Measurements from ENCODE around the gene MYO15B. TPM values are rescaled to one million over a fixed set of nuclear protein-coding genes. Genes with fewer than 3 reads are reported as not detected.
"Not testable (repeated sequence)": the region's sequence is repeated elsewhere in the genome, so short reads cannot be mapped to it uniquely, and the experiment has no call there.

Gene MYO15B
- polyA plus RNA-seq, 1 donor from 2014 or later: 2.4 TPM

- H3K27ac ChIP-seq (ENCODE audit: low read length): no peak overlapping the region
- H3K79me2 ChIP-seq (replicated peaks; ENCODE audit: insufficient read depth, low read length): no peaks in the 10 kb centered on the region
- H4K20me1 ChIP-seq (ENCODE audit: insufficient read depth): no peaks in the 10 kb centered on the region
- no peak overlapping the region for H3K4me3 ChIP-seq (ENCODE audit: low read length)
- TF ChIP-seq, protein P1, sequence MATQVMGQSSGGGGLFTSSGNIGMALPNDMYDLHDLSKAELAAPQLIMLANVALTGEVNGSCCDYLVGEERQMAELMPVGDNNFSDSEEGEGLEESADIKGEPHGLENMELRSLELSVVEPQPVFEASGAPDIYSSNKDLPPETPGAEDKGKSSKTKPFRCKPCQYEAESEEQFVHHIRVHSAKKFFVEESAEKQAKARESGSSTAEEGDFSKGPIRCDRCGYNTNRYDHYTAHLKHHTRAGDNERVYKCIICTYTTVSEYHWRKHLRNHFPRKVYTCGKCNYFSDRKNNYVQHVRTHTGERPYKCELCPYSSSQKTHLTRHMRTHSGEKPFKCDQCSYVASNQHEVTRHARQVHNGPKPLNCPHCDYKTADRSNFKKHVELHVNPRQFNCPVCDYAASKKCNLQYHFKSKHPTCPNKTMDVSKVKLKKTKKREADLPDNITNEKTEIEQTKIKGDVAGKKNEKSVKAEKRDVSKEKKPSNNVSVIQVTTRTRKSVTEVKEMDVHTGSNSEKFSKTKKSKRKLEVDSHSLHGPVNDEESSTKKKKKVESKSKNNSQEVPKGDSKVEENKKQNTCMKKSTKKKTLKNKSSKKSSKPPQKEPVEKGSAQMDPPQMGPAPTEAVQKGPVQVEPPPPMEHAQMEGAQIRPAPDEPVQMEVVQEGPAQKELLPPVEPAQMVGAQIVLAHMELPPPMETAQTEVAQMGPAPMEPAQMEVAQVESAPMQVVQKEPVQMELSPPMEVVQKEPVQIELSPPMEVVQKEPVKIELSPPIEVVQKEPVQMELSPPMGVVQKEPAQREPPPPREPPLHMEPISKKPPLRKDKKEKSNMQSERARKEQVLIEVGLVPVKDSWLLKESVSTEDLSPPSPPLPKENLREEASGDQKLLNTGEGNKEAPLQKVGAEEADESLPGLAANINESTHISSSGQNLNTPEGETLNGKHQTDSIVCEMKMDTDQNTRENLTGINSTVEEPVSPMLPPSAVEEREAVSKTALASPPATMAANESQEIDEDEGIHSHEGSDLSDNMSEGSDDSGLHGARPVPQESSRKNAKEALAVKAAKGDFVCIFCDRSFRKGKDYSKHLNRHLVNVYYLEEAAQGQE (IDR thresholded peaks at IDR 0.05; ENCODE audit: borderline replicate concordance): no peak
- no peaks in the 10 kb centered on the region for H3K36me3 ChIP-seq (ENCODE audit: insufficient read depth, low read length)
- H3K9ac ChIP-seq (ENCODE audit: low read length): no peak overlapping the region
- H3K9me3 ChIP-seq (ENCODE audit: low read length): no peaks in the 10 kb centered on the region
- no peaks in the 10 kb centered on the region for H3K9me2 ChIP-seq (ENCODE audit: insufficient read depth, low read length)
- no peak overlapping the region for H3K4me2 ChIP-seq (ENCODE audit: low read length)
- no peaks in the 10 kb centered on the region for H3F3A ChIP-seq (ENCODE audit: insufficient read depth, low read length, poor library complexity, severe bottlenecking)
- no peaks in the 10 kb centered on the region for H3K27me3 ChIP-seq (ENCODE audit: insufficient read depth, low read depth, low read length)
- no peak overlapping the region for H2AFZ ChIP-seq (ENCODE audit: low read depth, low read length)
These were observed 11.9 kb upstream of the MYO15B start for GRCh38 chr17:75575728-75576127.

DNA sequence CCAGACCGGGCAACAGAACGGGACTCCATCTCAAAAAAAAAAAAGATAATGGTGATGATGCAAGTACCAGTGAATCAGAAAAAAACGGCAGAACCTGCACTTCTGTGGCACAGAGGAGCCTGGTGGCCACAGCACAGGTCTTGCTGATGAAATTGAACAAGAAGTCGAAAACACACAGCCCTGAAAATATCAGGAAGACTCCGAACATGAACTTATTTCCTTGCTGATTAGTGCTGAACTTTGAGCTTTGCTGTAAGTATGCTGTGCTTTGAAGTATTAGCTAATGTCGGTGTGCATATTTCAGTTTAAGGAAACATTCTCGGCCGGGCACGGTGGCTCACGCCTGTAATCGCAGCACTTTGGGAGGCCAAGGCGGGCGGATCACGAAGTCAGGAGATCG lies 10.9 kb upstream of the MYO15B start:
- Histone ChIP-seq H3K4me2 (ENCODE audit: low read length) (no peak overlapping the region), H4K20me1 (ENCODE audit: insufficient read depth) (no peaks in the 10 kb centered on the region), H3K4me3 (ENCODE audit: low read length) (no peak overlapping the region), H3K36me3 (ENCODE audit: insufficient read depth, low read length) (no peaks in the 10 kb centered on the region), H3K27ac (ENCODE audit: low read length) (no peak overlapping the region), H3K9ac (ENCODE audit: low read length) (no peak overlapping the region), H3F3A (ENCODE audit: insufficient read depth, low read length, poor library complexity, severe bottlenecking) (no peaks in the 10 kb centered on the region), H3K27me3 (ENCODE audit: insufficient read depth, low read depth, low read length) (no peaks in the 10 kb centered on the region), H3K9me2 (ENCODE audit: insufficient read depth, low read length) (no peaks in the 10 kb centered on the region), H3K79me2 (replicated peaks; ENCODE audit: insufficient read depth, low read length) (no peaks in the 10 kb centered on the region), H3K9me3 (ENCODE audit: low read length) (no peaks in the 10 kb centered on the region), H2AFZ (ENCODE audit: low read depth, low read length) (no peak overlapping the region)
- no peak for TF ChIP-seq CTCF (IDR thresholded peaks at IDR 0.05; ENCODE audit: poor library complexity, severe bottlenecking)
- no peak for TF ChIP-seq MXI1 (conservative IDR thresholded peaks at IDR 0.05; ENCODE audit: poor library complexity, severe bottlenecking)
- no peak for TF ChIP-seq SMC3 (conservative IDR thresholded peaks at IDR 0.05; ENCODE audit: poor library complexity)
- TF ChIP-seq TAF1 (IDR thresholded peaks at IDR 0.05; ENCODE audit: low read depth): no peak
- TF ChIP-seq RAD21 (conservative IDR thresholded peaks at IDR 0.05): no peak
- no peak for TF ChIP-seq EP300 (conservative IDR thresholded peaks at IDR 0.05; ENCODE audit: poor library complexity, severe bottlenecking)
- TF ChIP-seq EZH2 (IDR thresholded peaks at IDR 0.05; ENCODE audit: borderline replicate concordance, insufficient read depth, low read length, poor library complexity, severe bottlenecking): no peak
- TF ChIP-seq POLR2AphosphoS5 (IDR thresholded peaks at IDR 0.05): no peak
- TF ChIP-seq, protein P1 (IDR thresholded peaks at IDR 0.05; ENCODE audit: borderline replicate concordance): no peak

DNA sequence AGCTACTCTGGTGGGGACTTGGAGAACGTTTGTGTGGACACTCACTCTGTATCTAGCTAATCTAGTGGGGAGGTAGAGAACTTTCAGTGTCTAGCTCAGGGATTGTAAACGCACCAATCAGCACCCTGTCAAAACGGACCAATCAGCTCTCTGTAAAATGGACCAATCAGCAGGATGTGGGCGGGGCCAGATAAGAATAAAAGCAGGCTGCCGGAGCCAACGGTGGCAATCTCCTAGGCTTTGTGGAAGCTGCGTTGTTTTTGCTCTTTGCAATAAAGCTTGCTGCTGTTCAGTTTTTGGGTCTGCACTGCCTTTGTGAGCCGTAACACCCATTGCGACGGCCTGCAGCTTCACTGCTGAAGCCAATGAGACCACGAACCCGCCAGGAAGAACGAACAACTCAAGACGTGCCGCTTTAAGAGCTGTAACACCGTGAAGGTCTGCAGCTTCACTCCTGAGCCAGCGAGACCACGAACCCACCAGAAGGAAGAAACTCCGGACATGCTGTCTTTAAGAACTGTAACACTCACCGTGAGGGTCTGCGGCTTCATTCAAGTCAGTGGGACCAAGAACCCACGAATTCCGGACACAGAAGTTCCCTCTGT lies 6.4 kb upstream of the MYO15B start:
- H3F3A ChIP-seq (ENCODE audit: insufficient read depth, low read length, poor library complexity, severe bottlenecking); H3K9ac ChIP-seq (ENCODE audit: low read length); H2AFZ ChIP-seq (ENCODE audit: low read depth, low read length); H3K27me3 ChIP-seq (ENCODE audit: insufficient read depth, low read depth, low read length); H3K4me2 ChIP-seq (ENCODE audit: low read length); H3K9me3 ChIP-seq (ENCODE audit: low read length); H3K79me2 ChIP-seq (replicated peaks; ENCODE audit: insufficient read depth, low read length); H3K4me3 ChIP-seq (ENCODE audit: low read length); H4K20me1 ChIP-seq (ENCODE audit: insufficient read depth); H3K27ac ChIP-seq (ENCODE audit: low read length); H3K36me3 ChIP-seq (ENCODE audit: insufficient read depth, low read length); H3K9me2 ChIP-seq (ENCODE audit: insufficient read depth, low read length): not testable (repeated sequence)

DNA sequence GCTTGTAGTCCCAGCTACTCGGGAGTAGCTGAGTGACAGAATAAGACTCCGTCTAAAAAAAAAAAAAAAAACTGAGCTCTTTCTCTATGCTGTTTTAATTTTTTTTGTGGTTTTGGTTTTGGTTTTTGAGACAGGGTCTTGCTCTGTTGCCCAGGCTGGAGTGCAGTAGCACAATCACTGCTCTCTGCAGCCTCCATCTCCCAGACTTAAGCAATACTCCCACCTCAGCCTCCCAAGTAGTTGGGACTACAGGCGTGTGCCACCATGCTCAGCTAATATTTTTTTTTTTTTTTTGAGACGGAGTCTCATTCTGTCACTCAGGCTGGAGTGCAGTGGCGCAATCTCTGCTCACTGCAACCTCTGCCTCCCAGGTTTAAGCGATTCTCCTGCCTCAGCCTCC lies 4.4 kb upstream of the MYO15B start:
- H2AFZ ChIP-seq (ENCODE audit: low read depth, low read length); H3K9ac ChIP-seq (ENCODE audit: low read length); H3K4me2 ChIP-seq (ENCODE audit: low read length); H3K36me3 ChIP-seq (ENCODE audit: insufficient read depth, low read length); H4K20me1 ChIP-seq (ENCODE audit: insufficient read depth); H3K4me3 ChIP-seq (ENCODE audit: low read length); H3K9me2 ChIP-seq (ENCODE audit: insufficient read depth, low read length); H3F3A ChIP-seq (ENCODE audit: insufficient read depth, low read length, poor library complexity, severe bottlenecking); H3K79me2 ChIP-seq (replicated peaks; ENCODE audit: insufficient read depth, low read length); H3K9me3 ChIP-seq (ENCODE audit: low read length); H3K27ac ChIP-seq (ENCODE audit: low read length): not testable (repeated sequence)
- H3K27me3 ChIP-seq (ENCODE audit: insufficient read depth, low read depth, low read length): peaks cover 12% of the 10 kb centered on the region
